GM18508 (cell line): ENCODE data around the gene NEUROG1.

ENCODE experiments used
- ATAC-seq: cut with Tn5 transposase; IDR thresholded peaks from one replicate; pipeline ENCODE4 v1.9.1; 2021; ENCODE audit warnings: moderate number of reproducible peaks; ENCODE audit not compliant: insufficient read depth, unreplicated experiment

The NEUROG1 gene

GRCh38 chr5:135535820-135536801, at the start of gene NEUROG1:
TSS of gene NEUROG1 (minus strand) at chr5:135535964. CDS start at chr5:135535690, 274 bp downstream.
- no peak for ATAC-seq

GRCh38 chr5:135584918-135585317, 49.2 kb upstream of the NEUROG1 start:
- no peak for ATAC-seq

GRCh38 chr5:135584276-135584675, 48.5 kb upstream of the NEUROG1 start:
- ATAC-seq = no peak

GRCh38 chr5:135582099-135582781, 46.5 kb upstream of the NEUROG1 start:
- no peak for ATAC-seq

- ATAC-seq = no peak
Observed at GRCh38 chr5:135578685-135579341, 43.0 kb upstream of the NEUROG1 start, which contains the start of gene CXCL14. TSS of gene CXCL14 (minus strand) at chr5:135578991. CDS start at chr5:135578778, 213 bp downstream.

- no peak for ATAC-seq
Observed at GRCh38 chr5:135578305-135578684, 42.5 kb upstream of the NEUROG1 start.

GRCh38 chr5:135577421-135577820, 41.7 kb upstream of the NEUROG1 start:
- no peak for ATAC-seq

GRCh38 chr5:135576075-135576599, 40.4 kb upstream of the NEUROG1 start:
- no peak for ATAC-seq

- no peak for ATAC-seq
Observed at GRCh38 chr5:135574493-135574892, 38.7 kb upstream of the NEUROG1 start.

- ATAC-seq = no peak
Observed at GRCh38 chr5:135571902-135572301, 36.1 kb upstream of the NEUROG1 start.

GRCh38 chr5:135571066-135571609, 35.4 kb upstream of the NEUROG1 start:
- ATAC-seq = no peak

- no peak for ATAC-seq
Observed at GRCh38 chr5:135570453-135570764, 34.6 kb upstream of the NEUROG1 start.

- ATAC-seq = no peak
Observed at GRCh38 chr5:135569755-135570452, 34.1 kb upstream of the NEUROG1 start.

- no peak for ATAC-seq
Observed at GRCh38 chr5:135568923-135569360, 33.2 kb upstream of the NEUROG1 start.

GRCh38 chr5:135568246-135568645, 32.5 kb upstream of the NEUROG1 start:
- ATAC-seq = no peak

GRCh38 chr5:135567661-135568060, 31.9 kb upstream of the NEUROG1 start:
- no peak for ATAC-seq

GRCh38 chr5:135566422-135567400, 30.9 kb upstream of the NEUROG1 start:
- no peak for ATAC-seq

- ATAC-seq = no peak
Observed at GRCh38 chr5:135565725-135566421, 30.1 kb upstream of the NEUROG1 start.
